IMR-90 (cell line): Measurements from ENCODE around the gene TRAF1. TPM values are rescaled to one million over a fixed set of nuclear protein-coding genes. Genes with fewer than 3 reads are reported as not detected.

Experiments
- ATAC-seq: fragments of 200-7000 bp; cut with Tn5 transposase; 2 replicates; pipeline ENCODE4 v1.9.1; 2020; ENCODE audit warnings: low read depth, mild to moderate bottlenecking, moderate library complexity
- BruUV-seq: library from RNA; stranded (reverse); fragments of 400-500 nt; replicated peaks from 2 replicates; lab custom pipeline; 2021; lab: Mats Ljungman, UMichigan
- CTCF ChIA-PET: fragments of 300-600 bp; formaldehyde crosslinking; extraction: SDS; loops from one replicate; lab custom pipeline; 2021; ENCODE audit warnings: antibody characterized with exemption; lab: Yijun Ruan, JAX
- POLR2A ChIA-PET: fragments of 300-600 bp; sonication (Branson Sonifier 250); formaldehyde crosslinking; loops from one replicate; lab custom pipeline; 2022; ENCODE audit warnings: antibody characterized with exemption; ENCODE audit not compliant: unreplicated experiment; lab: Charles Lee
- DNase-seq: peaks from one replicate; pipeline ENCODE4 v3.0.0; 2013
- H2AFZ ChIP-seq: replicated peaks from 2 replicates; pipeline ENCODE3; 2013; ENCODE audit warnings: low read length, mild to moderate bottlenecking; ENCODE audit not compliant: poor library complexity
- H2AK5ac ChIP-seq: 2 replicates; pipeline ENCODE4 v1.6.1; 2013; ENCODE audit warnings: low read depth, low read length, inconsistent platforms
- H2AK9ac ChIP-seq: replicated peaks from 2 replicates; pipeline ENCODE3; 2013; ENCODE audit warnings: mild to moderate bottlenecking, low read depth, low read length, moderate library complexity; ENCODE audit not compliant: poor library complexity
- H2BK120ac ChIP-seq: 2 replicates; pipeline ENCODE4 v1.6.1; 2013; ENCODE audit warnings: low read depth, low read length, inconsistent platforms
- H2BK15ac ChIP-seq: 3 replicates; pipeline ENCODE4 v1.6.1; 2013; ENCODE audit warnings: low read depth, low read length, inconsistent platforms
- H2BK20ac ChIP-seq: 2 replicates; pipeline ENCODE4 v1.6.1; 2013; ENCODE audit warnings: low read depth, mild to moderate bottlenecking, inconsistent platforms, low read length, moderate library complexity
- H2BK5ac ChIP-seq: 2 replicates; pipeline ENCODE4 v1.6.1; 2013; ENCODE audit warnings: mild to moderate bottlenecking, low read depth, low read length, inconsistent platforms; ENCODE audit not compliant: poor library complexity, severe bottlenecking
- H3K14ac ChIP-seq: replicated peaks from 2 replicates; pipeline ENCODE4 v1.6.1; 2013; ENCODE audit warnings: low read depth, low read length, inconsistent platforms
- H3K18ac ChIP-seq: 2 replicates; pipeline ENCODE4 v1.6.1; 2013; ENCODE audit warnings: low read depth, low read length, control low read depth
- H3K23ac ChIP-seq: 2 replicates; pipeline ENCODE4 v1.6.1; 2013; ENCODE audit warnings: low read depth, low read length, inconsistent platforms
- H3K27ac ChIP-seq: 2 replicates; pipeline ENCODE4 v1.5.1; 2013; ENCODE audit warnings: mild to moderate bottlenecking, control low read depth, low read length; ENCODE audit not compliant: insufficient read depth
- H3K27me3 ChIP-seq: 2 replicates; pipeline ENCODE4 v1.6.1; 2013; ENCODE audit warnings: low read length; ENCODE audit not compliant: control insufficient read depth, insufficient read depth
- H3K36me3 ChIP-seq: 2 replicates; pipeline ENCODE4 v1.6.1; 2013; ENCODE audit warnings: low read length, mixed read lengths; ENCODE audit not compliant: control insufficient read depth, insufficient read depth
- H3K4ac ChIP-seq: 2 replicates; pipeline ENCODE4 v1.6.1; 2013; ENCODE audit warnings: low read depth, low read length, inconsistent platforms
- H3K4me1 ChIP-seq: 2 replicates; pipeline ENCODE4 v1.6.1; 2013; ENCODE audit warnings: low read length, mixed read lengths; ENCODE audit not compliant: control insufficient read depth, insufficient read depth
- H3K4me2 ChIP-seq: 2 replicates; pipeline ENCODE4 v1.6.1; 2013; ENCODE audit warnings: low read depth, mild to moderate bottlenecking, control low read depth, low read length, moderate library complexity
- H3K4me3 ChIP-seq: 2 replicates; pipeline ENCODE4 v1.5.1; 2013; ENCODE audit warnings: low read depth, mild to moderate bottlenecking, control low read depth, low read length, moderate library complexity; ENCODE audit not compliant: insufficient read depth
- H3K56ac ChIP-seq: 2 replicates; pipeline ENCODE4 v1.6.1; 2013; ENCODE audit warnings: low read length, inconsistent platforms; ENCODE audit not compliant: insufficient read depth; ENCODE audit errors: extremely low read depth
- H3K79me1 ChIP-seq, 2 experiments: 2 replicates each; pipeline ENCODE4 v1.6.1; 2013; ENCODE audit warnings: low read length in 2 of 2, inconsistent platforms in 1 of 2, low read depth in 1 of 2
- H3K9ac ChIP-seq: 2 replicates; pipeline ENCODE4 v1.6.1; 2013; ENCODE audit warnings: low read depth, low read length, control low read depth
- H3K9me1 ChIP-seq: 2 replicates; pipeline ENCODE4 v1.6.1; 2013; ENCODE audit warnings: low read length, inconsistent platforms; ENCODE audit not compliant: insufficient read depth
- H3K9me3 ChIP-seq: 2 replicates; pipeline ENCODE4 v1.6.1; 2013; ENCODE audit warnings: low read length; ENCODE audit not compliant: control insufficient read depth, insufficient read depth
- H4K20me1 ChIP-seq: 2 replicates; pipeline ENCODE4 v1.6.1; 2013; ENCODE audit warnings: low read length, inconsistent platforms; ENCODE audit not compliant: insufficient read depth
- H4K5ac ChIP-seq: 2 replicates; pipeline ENCODE4 v1.6.1; 2013; ENCODE audit warnings: mild to moderate bottlenecking, low read depth, low read length, control low read depth
- H4K8ac ChIP-seq, 2 experiments: 2 replicates each; pipeline ENCODE4 v1.6.1; 2013; ENCODE audit warnings: low read depth in 2 of 2, low read length in 2 of 2, control low read depth in 1 of 2, inconsistent platforms in 1 of 2
- H4K91ac ChIP-seq: 2 replicates; pipeline ENCODE4 v1.6.1; 2013; ENCODE audit warnings: low read depth, low read length, inconsistent platforms; ENCODE audit not compliant: insufficient read depth
- BHLHE40 ChIP-seq: fragments of 150-350 bp; IDR thresholded peaks from 2 replicates; pipeline ENCODE4 v1.6.1; 2016; ENCODE audit warnings: mild to moderate bottlenecking, low read depth, low read length
- CEBPB ChIP-seq: IDR thresholded peaks from 2 replicates; pipeline ENCODE4 v1.6.1; 2012; ENCODE audit warnings: low read depth, low read length, improper control_type of control experiment
- CHD1 ChIP-seq: IDR thresholded peaks from 2 replicates; pipeline ENCODE4 v1.6.1; 2012; ENCODE audit warnings: low read depth, low read length, improper control_type of control experiment
- MAFK ChIP-seq: IDR thresholded peaks from 2 replicates; pipeline ENCODE4 v1.6.1; 2012; ENCODE audit warnings: low read depth, low read length, improper control_type of control experiment
- NFE2L2 ChIP-seq: fragments of 150-350 bp; IDR thresholded peaks from 2 replicates; pipeline ENCODE4 v1.6.1; 2016; ENCODE audit warnings: low read depth, mild to moderate bottlenecking, low read length
- RAD21 ChIP-seq: IDR thresholded peaks from 2 replicates; pipeline ENCODE4 v1.6.1; 2012; ENCODE audit warnings: low read length, improper control_type of control experiment
- RFX5 ChIP-seq: IDR thresholded peaks from 2 replicates; pipeline ENCODE4 v1.8.0; 2012; ENCODE audit warnings: low read depth, mild to moderate bottlenecking, low read length, moderate library complexity
- WGBS, 2 experiments: methylation state at CpG; one replicate each; pipeline versions ENCODE4 v1.1.5 to v1.1.7; 2013; ENCODE audit warnings: missing lambda C conversion rate in 2 of 2; ENCODE audit not compliant: insufficient read length in 1 of 2; ENCODE audit errors: extremely low coverage in 2 of 2; 5-methylcytosine and 5-hydroxymethylcytosine counted together
- dilution Hi-C: fragments of 300-500 bp; cut with HindIII; formaldehyde crosslinking; loops from one replicate; pipeline ENCODE4 v1.14.3; 2018; ENCODE audit warnings: low sequenced_read_pairs; ENCODE audit not compliant: unreplicated experiment
- in situ Hi-C: fragments of 300-500 bp; cut with MboI; formaldehyde crosslinking; loops from 3 replicates; pipeline ENCODE4 v1.14.3; 2019; ENCODE audit warnings: low sequenced_read_pairs, inconsistent platforms, mixed read lengths
- intact Hi-C: fragments of 100-400 bp; cut with micrococcal nuclease; formaldehyde crosslinking; loops from 2 replicates; pipeline ENCODE4 v1.10.0; 2022
- polyA plus RNA-seq, 3 experiments: library from polyadenylated mRNA; depleted of rRNA; stranded (reverse); fragments of >200 nt; gene quantifications; 2 replicates each; pipeline ENCODE4 v1.2.3, GENCODE V29; 2012; ENCODE audit warnings: low replicate concordance in 1 of 3
- total RNA-seq: library from RNA; depleted of rRNA; stranded (reverse); fragments of >200 nt; gene quantifications from 2 replicates; pipeline ENCODE4 v1.2.3, GENCODE V29; 2012
- TF ChIP-seq, protein P1 (sequence below): fragments of 150-350 bp; IDR thresholded peaks from 2 replicates; pipeline ENCODE4 v1.6.1; 2017; ENCODE audit warnings: mild to moderate bottlenecking, antibody characterized with exemption, low read length, low read depth

Gene TRAF1
- total and polyA plus RNA-seq, 2 of the 4 experiments (the other 2 are of a cell fraction): 3.9 to 4.1 TPM

DNA sequence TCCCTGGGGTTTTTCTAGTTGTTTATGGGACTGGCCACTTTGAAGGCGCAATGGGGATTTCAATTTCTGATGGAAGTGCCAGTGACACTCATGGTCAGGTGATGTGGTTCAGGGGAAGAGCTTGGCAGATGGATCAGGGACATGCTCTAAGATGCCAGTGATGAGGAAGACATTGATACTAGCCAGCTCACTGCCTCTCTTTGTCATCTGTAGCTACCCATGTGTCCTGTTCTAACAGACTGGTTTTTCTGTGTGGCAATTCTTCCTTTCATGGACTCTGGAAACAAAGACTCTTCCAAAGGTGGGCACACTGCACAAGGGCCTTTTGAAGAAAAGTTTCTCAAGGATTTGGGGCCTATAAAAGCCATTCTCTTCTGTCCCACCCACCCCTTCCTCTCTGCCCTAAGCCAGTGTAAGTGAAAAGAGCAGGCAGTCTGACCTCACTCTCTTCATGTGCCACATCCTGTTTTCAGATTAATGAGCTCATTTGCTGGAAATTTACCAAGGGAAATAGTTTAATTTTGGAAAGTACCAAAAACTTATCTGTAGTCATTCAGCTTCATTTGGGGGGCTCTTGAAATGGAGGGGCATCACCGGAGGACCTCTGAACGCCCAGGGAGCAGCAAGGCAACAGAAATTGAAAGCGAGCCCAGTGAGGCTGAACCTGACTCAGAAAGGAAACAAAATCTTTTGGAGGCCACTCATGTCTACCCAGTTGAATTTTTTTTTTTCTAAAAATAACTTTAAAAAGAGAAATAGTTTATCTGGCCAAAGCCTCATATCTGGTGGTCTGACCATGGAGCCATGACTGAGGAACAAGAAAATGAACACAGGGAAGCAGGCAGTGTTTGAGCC is 4.9 kb upstream of the TRAF1 start:
- peak overlapping the region; percentile 85 for H2AFZ ChIP-seq
- peak overlapping the region; percentile 99 for H2BK120ac ChIP-seq
- DNase-seq (peak; percentile 75), ATAC-seq (peak; percentile 42)
- H3K36me3 ChIP-seq: no peaks in the 10 kb centered on the region
- H3K23ac ChIP-seq: peak overlapping the region; percentile 97
- no CpG with 5 or more reads among the region's 4 CpGs for WGBS, 2 experiments
- no peaks in the 10 kb centered on the region for H3K9me3 ChIP-seq
- peak overlapping the region; percentile 97 for H3K4ac ChIP-seq
- peak overlapping the region; percentile 99 for H4K91ac ChIP-seq
- peak overlapping the region; percentile 100 for H2BK15ac ChIP-seq
- peak overlapping the region; percentile 66 for H4K5ac ChIP-seq
- H3K27me3 ChIP-seq: no peaks in the 10 kb centered on the region
- peaks cover 31% of the 10 kb centered on the region for H3K4me1 ChIP-seq
- intact Hi-C loops: no loop called here
- H3K14ac ChIP-seq: peak overlapping the region; percentile 94
- no peak overlapping the region for H3K4me3 ChIP-seq
- H3K27ac ChIP-seq: peak overlapping the region; percentile 83
- dilution Hi-C loops: no loop called here
- BruUV-seq: no TSS peak
- H4K8ac ChIP-seq: peak overlapping the region; percentile 97 to 98
- H2AK9ac ChIP-seq: peak overlapping the region; percentile 90
- peak overlapping the region; percentile 100 for H2AK5ac ChIP-seq
- H3K56ac ChIP-seq: peak overlapping the region; percentile 59
- peak overlapping the region; percentile 53 for H3K9ac ChIP-seq
- POLR2A ChIA-PET: interaction anchor here (0.6 to 0.7 kb wide), 2 partner anchors 9 to 275 kb away, joined by 6 to 27 read pairs; no protein-coding TSS in a partner anchor
- TF ChIP-seq RAD21 (no peak), MAFK (no peak), BHLHE40 (no peak), CHD1 (no peak), NFE2L2 (no peak), RFX5 (peak; percentile 82), CEBPB (no peak)
- TF ChIP-seq, protein P1, sequence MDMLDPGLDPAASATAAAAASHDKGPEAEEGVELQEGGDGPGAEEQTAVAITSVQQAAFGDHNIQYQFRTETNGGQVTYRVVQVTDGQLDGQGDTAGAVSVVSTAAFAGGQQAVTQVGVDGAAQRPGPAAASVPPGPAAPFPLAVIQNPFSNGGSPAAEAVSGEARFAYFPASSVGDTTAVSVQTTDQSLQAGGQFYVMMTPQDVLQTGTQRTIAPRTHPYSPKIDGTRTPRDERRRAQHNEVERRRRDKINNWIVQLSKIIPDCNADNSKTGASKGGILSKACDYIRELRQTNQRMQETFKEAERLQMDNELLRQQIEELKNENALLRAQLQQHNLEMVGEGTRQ: peak; percentile 57
- H2BK20ac ChIP-seq: peak overlapping the region; percentile 99
- peaks cover 18% of the 10 kb centered on the region for H3K9me1 ChIP-seq
- CTCF ChIA-PET: interaction anchor here (0.6 to 1.0 kb wide), 2 partner anchors 117 to 141 kb away, joined by 3 read pairs; no protein-coding TSS in a partner anchor
- peaks cover 0 to 21% of the 10 kb centered on the region in 2 experiments; a peak in 1 of 4 replicates for H3K79me1 ChIP-seq
- H2BK5ac ChIP-seq: peak overlapping the region; percentile 88
- peak overlapping the region; percentile 57 for H3K4me2 ChIP-seq
- H3K18ac ChIP-seq: peak overlapping the region; percentile 71
- no peaks in the 10 kb centered on the region for H4K20me1 ChIP-seq
- in situ Hi-C loops: no loop called here
